ENCODE data around the gene ANKS3. TPM values are rescaled to one million over a fixed set of nuclear protein-coding genes. Genes with fewer than 3 reads are reported as not detected.

ANKS3 gene
- total and polyA plus RNA-seq, 2 donors (not counting 1 experiment from before 2014, with no cell fraction given) = 26.5 to 31.9 TPM

GRCh38 chr16:4659363-4660353 lies 74.4 kb downstream of the ANKS3 start:
- CTCF ChIA-PET = no interaction called here
- no peak overlapping the region for H3K9ac ChIP-seq (ENCODE audit: low read length)

More at GRCh38 chr16:4659363-4660353, 74.4 kb downstream of the ANKS3 start:
- Histone ChIP-seq H3K4me1 (ENCODE audit: control insufficient read depth in 2 of 2, insufficient read depth in 2 of 2, low read length in 2 of 2) (peaks cover 8 to 26% of the 10 kb centered on the region in 2 donors), H2AFZ (ENCODE audit: insufficient read depth, low read depth, low read length, poor library complexity, severe bottlenecking) (no peak overlapping the region), H3K36me3 (replicated peaks in 1 of 2; ENCODE audit: control extremely low read depth in 1 of 2, control insufficient read depth in 1 of 2, extremely low read depth in 1 of 2, insufficient read depth in 2 of 2, low read length in 1 of 2) (peaks cover 0 to 34% of the 10 kb centered on the region in 2 experiments), H3K27ac (ENCODE audit: low read length in 2 of 2) (no peak overlapping the region), H3K9me3 (ENCODE audit: control extremely low read depth in 1 of 3, control insufficient read depth in 2 of 3, insufficient read depth in 1 of 3, low read length in 2 of 3) (no peaks in the 10 kb centered on the region), H3K27me3 (replicated peaks in 1 of 4; ENCODE audit: control extremely low read depth in 1 of 4, control insufficient read depth in 3 of 4, insufficient read depth in 4 of 4, low read length in 3 of 4) (no peaks in the 10 kb centered on the region), H3K79me2 (ENCODE audit: control insufficient read depth, insufficient read depth, low read length) (peaks cover 8% of the 10 kb centered on the region), H4K20me1 (ENCODE audit: control insufficient read depth, insufficient read depth, low read length, poor library complexity, severe bottlenecking) (peaks cover 31% of the 10 kb centered on the region), H3K4me2 (replicated peaks; ENCODE audit: low read depth, low read length, poor library complexity, severe bottlenecking) (no peak overlapping the region), H3K4me3 (ENCODE audit: control extremely low read depth in 1 of 5, extremely low read depth in 1 of 5, insufficient read depth in 1 of 5, low read depth in 2 of 5, low read length in 4 of 5) (no peak overlapping the region)
- Mint-ChIP-seq H3K27me3 (no peaks in the 10 kb centered on the region), H3K9me3 (ENCODE audit: insufficient read depth) (no peaks in the 10 kb centered on the region), H3K27ac (no peak overlapping the region), H3K4me3 (no peak overlapping the region), H3K4me1 (peaks cover 13% of the 10 kb centered on the region)
- WGBS (ENCODE audit: insufficient coverage) = 97% methylated on average over 27 of the region's 29 CpGs
- POLR2A ChIA-PET = no interaction called here
- ATAC-seq (ENCODE audit: low read depth) (no peak), DNase-seq (no peak)
- intact Hi-C loops (cut with micrococcal nuclease) = no loop called here
- TF ChIP-seq EZH2 (IDR thresholded peaks at IDR 0.05; ENCODE audit: borderline replicate concordance, insufficient read depth, low read depth, low read length, poor library complexity, severe bottlenecking) (no peak), CTCF (IDR thresholded peaks at IDR 0.05) (no peak)
